HEK293 (cell line): Measurements from ENCODE around the gene A4GALT.
A peak's percentile ranks its signal among the peaks of the same experiment; 100 is the strongest.

Experiments
- BCL6B ChIP-seq: fragments of 450-650 bp; formaldehyde crosslinking; IDR thresholded peaks from 2 replicates; pipeline ENCODE4 v1.5.1; 2017; ENCODE audit warnings: missing biosample characterization, missing genetic modification characterization
- CTCF ChIP-seq: fragments of 450-650 bp; formaldehyde crosslinking; IDR thresholded peaks from 2 replicates; pipeline ENCODE4 v1.5.1; 2016; ENCODE audit warnings: missing biosample characterization, missing genetic modification characterization
- IKZF3 ChIP-seq: fragments of 450-650 bp; IDR thresholded peaks from 2 replicates; pipeline ENCODE4 v1.5.0; 2018; ENCODE audit warnings: missing biosample characterization, mild to moderate bottlenecking, missing genetic modification characterization, moderate library complexity
- ZBTB20 ChIP-seq: fragments of 450-650 bp; formaldehyde crosslinking; IDR thresholded peaks from 2 replicates; pipeline ENCODE4 v1.5.1; 2016; ENCODE audit warnings: missing biosample characterization, missing genetic modification characterization
- ZBTB7A ChIP-seq: fragments of 450-650 bp; formaldehyde crosslinking; IDR thresholded peaks from 2 replicates; pipeline ENCODE4 v1.5.1; 2016; ENCODE audit warnings: low read depth, missing biosample characterization, missing genetic modification characterization
- ZIC2 ChIP-seq: fragments of 450-650 bp; formaldehyde crosslinking; IDR thresholded peaks from 2 replicates; pipeline ENCODE4 v1.5.1; 2016; ENCODE audit warnings: missing biosample characterization, missing genetic modification characterization
- ZNF174 ChIP-seq: fragments of 450-650 bp; formaldehyde crosslinking; IDR thresholded peaks from 2 replicates; pipeline ENCODE4 v1.5.0; 2017; ENCODE audit warnings: missing biosample characterization, mild to moderate bottlenecking, missing genetic modification characterization
- ZNF211 ChIP-seq: fragments of 450-650 bp; formaldehyde crosslinking; IDR thresholded peaks from 2 replicates; pipeline ENCODE4 v1.5.1; 2016; ENCODE audit warnings: low read depth, missing biosample characterization, missing genetic modification characterization
- ZNF24 ChIP-seq: fragments of 450-650 bp; formaldehyde crosslinking; IDR thresholded peaks from 2 replicates; pipeline ENCODE4 v1.5.1; 2016; ENCODE audit warnings: missing biosample characterization, missing genetic modification characterization
- ZNF266 ChIP-seq: fragments of 450-650 bp; formaldehyde crosslinking; IDR thresholded peaks from 2 replicates; pipeline ENCODE4 v1.5.1; 2016; ENCODE audit warnings: missing biosample characterization, missing genetic modification characterization, low read depth
- ZNF654 ChIP-seq: fragments of 450-650 bp; formaldehyde crosslinking; IDR thresholded peaks from 2 replicates; pipeline ENCODE4 v1.5.1; 2016; ENCODE audit warnings: low read depth, missing biosample characterization, missing genetic modification characterization
- ZNF776 ChIP-seq: fragments of 450-650 bp; formaldehyde crosslinking; IDR thresholded peaks from 2 replicates; pipeline ENCODE4 v1.5.0; 2017; ENCODE audit warnings: missing biosample characterization, missing genetic modification characterization, borderline replicate concordance

GRCh38 chr22:42645938-42646568 is 74.6 kb downstream of the A4GALT start:
- TF ChIP-seq ZNF174 (tag by site-specific recombination) (no peak), ZNF24 (no peak), IKZF3 (tag by site-specific recombination) (no peak), CTCF (tag by site-specific recombination) (no peak), ZNF776 (tag by site-specific recombination) (no peak), ZNF266 (tag by site-specific recombination) (no peak), ZIC2 (peak; percentile 96), ZNF654 (no peak), ZBTB20 (no peak), BCL6B (tag by site-specific recombination) (no peak), ZNF211 (tag by site-specific recombination) (no peak), ZBTB7A (tag by site-specific recombination) (no peak)
